IMR-90 (cell line): Measurements from ENCODE around the gene RPA3. TPM values are rescaled to one million over a fixed set of nuclear protein-coding genes. Genes with fewer than 3 reads are reported as not detected.

Source experiments
- ATAC-seq: fragments of 200-7000 bp; cut with Tn5 transposase; 2 replicates; pipeline ENCODE4 v1.9.1; 2020; ENCODE audit warnings: low read depth, mild to moderate bottlenecking, moderate library complexity
- BruUV-seq: library from RNA; stranded (reverse); fragments of 400-500 nt; replicated peaks from 2 replicates; lab custom pipeline; 2021; lab: Mats Ljungman, UMichigan
- CTCF ChIA-PET: fragments of 300-600 bp; formaldehyde crosslinking; extraction: SDS; loops from one replicate; lab custom pipeline; 2021; ENCODE audit warnings: antibody characterized with exemption; lab: Yijun Ruan, JAX
- POLR2A ChIA-PET: fragments of 300-600 bp; sonication (Branson Sonifier 250); formaldehyde crosslinking; loops from one replicate; lab custom pipeline; 2022; ENCODE audit warnings: antibody characterized with exemption; ENCODE audit not compliant: unreplicated experiment; lab: Charles Lee
- DNase-seq: peaks from one replicate; pipeline ENCODE4 v3.0.0; 2013
- H2AFZ ChIP-seq: replicated peaks from 2 replicates; pipeline ENCODE3; 2013; ENCODE audit warnings: low read length, mild to moderate bottlenecking; ENCODE audit not compliant: poor library complexity
- H2AK5ac ChIP-seq: 2 replicates; pipeline ENCODE4 v1.6.1; 2013; ENCODE audit warnings: low read depth, low read length, inconsistent platforms
- H2AK9ac ChIP-seq: replicated peaks from 2 replicates; pipeline ENCODE3; 2013; ENCODE audit warnings: mild to moderate bottlenecking, low read depth, low read length, moderate library complexity; ENCODE audit not compliant: poor library complexity
- H2BK120ac ChIP-seq: 2 replicates; pipeline ENCODE4 v1.6.1; 2013; ENCODE audit warnings: low read depth, low read length, inconsistent platforms
- H2BK15ac ChIP-seq: 3 replicates; pipeline ENCODE4 v1.6.1; 2013; ENCODE audit warnings: low read depth, low read length, inconsistent platforms
- H2BK20ac ChIP-seq: 2 replicates; pipeline ENCODE4 v1.6.1; 2013; ENCODE audit warnings: low read depth, mild to moderate bottlenecking, inconsistent platforms, low read length, moderate library complexity
- H2BK5ac ChIP-seq: 2 replicates; pipeline ENCODE4 v1.6.1; 2013; ENCODE audit warnings: mild to moderate bottlenecking, low read depth, low read length, inconsistent platforms; ENCODE audit not compliant: poor library complexity, severe bottlenecking
- H3K14ac ChIP-seq: replicated peaks from 2 replicates; pipeline ENCODE4 v1.6.1; 2013; ENCODE audit warnings: low read depth, low read length, inconsistent platforms
- H3K18ac ChIP-seq: 2 replicates; pipeline ENCODE4 v1.6.1; 2013; ENCODE audit warnings: low read depth, low read length, control low read depth
- H3K23ac ChIP-seq: 2 replicates; pipeline ENCODE4 v1.6.1; 2013; ENCODE audit warnings: low read depth, low read length, inconsistent platforms
- H3K27ac ChIP-seq: 2 replicates; pipeline ENCODE4 v1.5.1; 2013; ENCODE audit warnings: mild to moderate bottlenecking, control low read depth, low read length; ENCODE audit not compliant: insufficient read depth
- H3K27me3 ChIP-seq: 2 replicates; pipeline ENCODE4 v1.6.1; 2013; ENCODE audit warnings: low read length; ENCODE audit not compliant: control insufficient read depth, insufficient read depth
- H3K36me3 ChIP-seq: 2 replicates; pipeline ENCODE4 v1.6.1; 2013; ENCODE audit warnings: low read length, mixed read lengths; ENCODE audit not compliant: control insufficient read depth, insufficient read depth
- H3K4ac ChIP-seq: 2 replicates; pipeline ENCODE4 v1.6.1; 2013; ENCODE audit warnings: low read depth, low read length, inconsistent platforms
- H3K4me1 ChIP-seq: 2 replicates; pipeline ENCODE4 v1.6.1; 2013; ENCODE audit warnings: low read length, mixed read lengths; ENCODE audit not compliant: control insufficient read depth, insufficient read depth
- H3K4me2 ChIP-seq: 2 replicates; pipeline ENCODE4 v1.6.1; 2013; ENCODE audit warnings: low read depth, mild to moderate bottlenecking, control low read depth, low read length, moderate library complexity
- H3K4me3 ChIP-seq: 2 replicates; pipeline ENCODE4 v1.5.1; 2013; ENCODE audit warnings: low read depth, mild to moderate bottlenecking, control low read depth, low read length, moderate library complexity; ENCODE audit not compliant: insufficient read depth
- H3K56ac ChIP-seq: 2 replicates; pipeline ENCODE4 v1.6.1; 2013; ENCODE audit warnings: low read length, inconsistent platforms; ENCODE audit not compliant: insufficient read depth; ENCODE audit errors: extremely low read depth
- H3K79me1 ChIP-seq, 2 experiments: 2 replicates each; pipeline ENCODE4 v1.6.1; 2013; ENCODE audit warnings: low read length in 2 of 2, inconsistent platforms in 1 of 2, low read depth in 1 of 2
- H3K9ac ChIP-seq: 2 replicates; pipeline ENCODE4 v1.6.1; 2013; ENCODE audit warnings: low read depth, low read length, control low read depth
- H3K9me1 ChIP-seq: 2 replicates; pipeline ENCODE4 v1.6.1; 2013; ENCODE audit warnings: low read length, inconsistent platforms; ENCODE audit not compliant: insufficient read depth
- H3K9me3 ChIP-seq: 2 replicates; pipeline ENCODE4 v1.6.1; 2013; ENCODE audit warnings: low read length; ENCODE audit not compliant: control insufficient read depth, insufficient read depth
- H4K20me1 ChIP-seq: 2 replicates; pipeline ENCODE4 v1.6.1; 2013; ENCODE audit warnings: low read length, inconsistent platforms; ENCODE audit not compliant: insufficient read depth
- H4K5ac ChIP-seq: 2 replicates; pipeline ENCODE4 v1.6.1; 2013; ENCODE audit warnings: mild to moderate bottlenecking, low read depth, low read length, control low read depth
- H4K8ac ChIP-seq, 2 experiments: 2 replicates each; pipeline ENCODE4 v1.6.1; 2013; ENCODE audit warnings: low read depth in 2 of 2, low read length in 2 of 2, control low read depth in 1 of 2, inconsistent platforms in 1 of 2
- H4K91ac ChIP-seq: 2 replicates; pipeline ENCODE4 v1.6.1; 2013; ENCODE audit warnings: low read depth, low read length, inconsistent platforms; ENCODE audit not compliant: insufficient read depth
- BHLHE40 ChIP-seq: fragments of 150-350 bp; IDR thresholded peaks from 2 replicates; pipeline ENCODE4 v1.6.1; 2016; ENCODE audit warnings: mild to moderate bottlenecking, low read depth, low read length
- CEBPB ChIP-seq: IDR thresholded peaks from 2 replicates; pipeline ENCODE4 v1.6.1; 2012; ENCODE audit warnings: low read depth, low read length, improper control_type of control experiment
- CHD1 ChIP-seq: IDR thresholded peaks from 2 replicates; pipeline ENCODE4 v1.6.1; 2012; ENCODE audit warnings: low read depth, low read length, improper control_type of control experiment
- MAFK ChIP-seq: IDR thresholded peaks from 2 replicates; pipeline ENCODE4 v1.6.1; 2012; ENCODE audit warnings: low read depth, low read length, improper control_type of control experiment
- MAZ ChIP-seq: IDR thresholded peaks from 2 replicates; pipeline ENCODE4 v1.6.1; 2012; ENCODE audit warnings: low read depth, mild to moderate bottlenecking, low read length, improper control_type of control experiment, moderate library complexity, borderline replicate concordance
- POLR2A ChIP-seq: IDR thresholded peaks from 2 replicates; pipeline ENCODE4 v1.6.1; 2012; ENCODE audit warnings: mild to moderate bottlenecking, low read depth, low read length
- RAD21 ChIP-seq: IDR thresholded peaks from 2 replicates; pipeline ENCODE4 v1.6.1; 2012; ENCODE audit warnings: low read length, improper control_type of control experiment
- RCOR1 ChIP-seq: IDR thresholded peaks from 2 replicates; pipeline ENCODE4 v1.6.1; 2012; ENCODE audit warnings: mild to moderate bottlenecking, low read length, improper control_type of control experiment; ENCODE audit not compliant: insufficient replicate concordance
- SMC3 ChIP-seq: fragments of 150-350 bp; IDR thresholded peaks from 2 replicates; pipeline ENCODE4 v1.6.1; 2016; ENCODE audit warnings: low read depth, mild to moderate bottlenecking, antibody characterized with exemption, low read length, moderate library complexity
- WGBS, 2 experiments: methylation state at CpG; one replicate each; pipeline versions ENCODE4 v1.1.5 to v1.1.7; 2013; ENCODE audit warnings: missing lambda C conversion rate in 2 of 2; ENCODE audit not compliant: insufficient read length in 1 of 2; ENCODE audit errors: extremely low coverage in 2 of 2; 5-methylcytosine and 5-hydroxymethylcytosine counted together
- dilution Hi-C: fragments of 300-500 bp; cut with HindIII; formaldehyde crosslinking; loops from one replicate; pipeline ENCODE4 v1.14.3; 2018; ENCODE audit warnings: low sequenced_read_pairs; ENCODE audit not compliant: unreplicated experiment
- in situ Hi-C: fragments of 300-500 bp; cut with MboI; formaldehyde crosslinking; loops from 3 replicates; pipeline ENCODE4 v1.14.3; 2019; ENCODE audit warnings: low sequenced_read_pairs, inconsistent platforms, mixed read lengths
- intact Hi-C: fragments of 100-400 bp; cut with micrococcal nuclease; formaldehyde crosslinking; loops from 2 replicates; pipeline ENCODE4 v1.10.0; 2022
- polyA plus RNA-seq, 3 experiments: library from polyadenylated mRNA; depleted of rRNA; stranded (reverse); fragments of >200 nt; gene quantifications; 2 replicates each; pipeline ENCODE4 v1.2.3, GENCODE V29; 2012; ENCODE audit warnings: low replicate concordance in 1 of 3
- total RNA-seq: library from RNA; depleted of rRNA; stranded (reverse); fragments of >200 nt; gene quantifications from 2 replicates; pipeline ENCODE4 v1.2.3, GENCODE V29; 2012

The RPA3 gene
- total and polyA plus RNA-seq, 2 of the 4 experiments (the other 2 are of a cell fraction): 12.7 to 21.1 TPM

DNA sequence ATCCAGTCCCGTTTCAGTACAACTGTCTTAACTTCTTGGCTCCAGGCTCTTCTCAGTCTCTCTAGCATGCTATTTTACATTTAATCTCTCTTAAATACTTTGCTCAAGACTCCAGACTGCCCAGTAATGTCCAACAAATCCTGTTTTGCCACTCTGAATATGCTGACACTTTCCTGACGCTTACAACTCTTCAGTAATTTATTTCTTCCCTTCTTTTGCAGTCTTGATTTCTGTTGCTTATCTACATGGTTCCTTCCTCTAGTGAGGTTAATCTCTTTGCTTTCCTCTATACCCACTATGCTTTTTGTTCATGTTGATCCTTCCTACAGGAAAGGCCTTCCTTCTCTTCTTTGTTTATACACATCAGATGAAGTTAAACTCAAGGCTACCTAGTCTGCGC lies 54.1 kb downstream of the RPA3 start:
- Histone ChIP-seq H4K20me1 (no peaks in the 10 kb centered on the region), H4K5ac (no peak overlapping the region), H3K18ac (no peak overlapping the region), H3K27ac (no peak overlapping the region), H3K56ac (no peak overlapping the region), H3K36me3 (no peaks in the 10 kb centered on the region), H2BK15ac (no peak overlapping the region), H3K4ac (no peak overlapping the region), H3K79me1 (peaks cover 0 to 5% of the 10 kb centered on the region in 2 experiments; a peak in 2 of 4 replicates), H2AK5ac (no peak overlapping the region), H3K14ac (no peak overlapping the region), H3K27me3 (no peaks in the 10 kb centered on the region), H3K4me1 (no peaks in the 10 kb centered on the region), H2BK5ac (no peak overlapping the region), H2AK9ac (no peak overlapping the region), H3K4me2 (no peak overlapping the region), H3K9me3 (no peaks in the 10 kb centered on the region), H3K4me3 (no peak overlapping the region), H3K9ac (no peak overlapping the region), H2BK120ac (no peak overlapping the region), H4K91ac (no peak overlapping the region), H3K9me1 (no peaks in the 10 kb centered on the region), H2AFZ (no peak overlapping the region), H3K23ac (no peak overlapping the region), H4K8ac (no peak overlapping the region), H2BK20ac (no peak overlapping the region)
- ATAC-seq (no peak), DNase-seq (no peak)
- intact Hi-C loops: loop anchor here (5.0 kb wide), 1 partner anchor 528 kb away; no protein-coding TSS in a partner anchor
- BruUV-seq: no TSS peak
- POLR2A ChIA-PET: no interaction called here
- CTCF ChIA-PET: no interaction called here
- in situ Hi-C loops: loop anchor here (25.0 kb wide), 1 partner anchor 548 kb away; no protein-coding TSS in a partner anchor
- dilution Hi-C loops: no loop called here
- TF ChIP-seq RCOR1 (no peak), CHD1 (no peak), MAZ (no peak), SMC3 (no peak), POLR2A (no peak), BHLHE40 (no peak), RAD21 (no peak), CEBPB (no peak), MAFK (no peak)
- 61 to 100% methylated on average over 1 to 2 of the region's 3 CpGs for WGBS, 2 experiments
